WTC11 (cell line): ENCODE data around the gene DLL1.

Experiments used
- EMX1 ChIP-seq: fragments of 250-450 bp; sonication (Bioruptor Pico); IDR thresholded peaks from 2 replicates; pipeline ENCODE4 v1.8.0; 2021; ENCODE audit warnings: mild to moderate bottlenecking
- ETV6 ChIP-seq: sonication (generic); formaldehyde crosslinking; IDR thresholded peaks from 2 replicates; pipeline ENCODE4 v1.8.1; 2022; ENCODE audit warnings: mild to moderate bottlenecking, missing genetic modification reagents
- NFE2L1 ChIP-seq: sonication (generic); formaldehyde crosslinking; IDR thresholded peaks from 2 replicates; pipeline ENCODE4 v1.8.1; 2023; ENCODE audit warnings: missing genetic modification reagents
- RORB ChIP-seq: fragments of 250-450 bp; sonication (Bioruptor Pico); IDR thresholded peaks from 2 replicates; pipeline ENCODE4 v1.9.0; 2021; ENCODE audit warnings: mild to moderate bottlenecking
- TF ChIP-seq, protein P1 (sequence below): fragments of 200-600 bp; IDR thresholded peaks from 2 replicates; pipeline ENCODE4 v1.8.0; 2022; ENCODE audit warnings: antibody characterized with exemption
- TF ChIP-seq, protein P2 (sequence below): sonication (generic); formaldehyde crosslinking; IDR thresholded peaks from 2 replicates; pipeline ENCODE4 v1.8.1; 2022; ENCODE audit warnings: mild to moderate bottlenecking, moderate library complexity, missing genetic modification reagents
- TF ChIP-seq, protein P3 (sequence below): sonication (generic); formaldehyde crosslinking; IDR thresholded peaks from 2 replicates; pipeline ENCODE4 v1.8.1; 2022; ENCODE audit warnings: low read depth, missing genetic modification reagents, borderline replicate concordance
- TF ChIP-seq, protein P4 (sequence below): sonication (generic); formaldehyde crosslinking; IDR thresholded peaks from 2 replicates; pipeline ENCODE4 v1.8.0; 2022; ENCODE audit warnings: mild to moderate bottlenecking, missing genetic modification reagents

DNA sequence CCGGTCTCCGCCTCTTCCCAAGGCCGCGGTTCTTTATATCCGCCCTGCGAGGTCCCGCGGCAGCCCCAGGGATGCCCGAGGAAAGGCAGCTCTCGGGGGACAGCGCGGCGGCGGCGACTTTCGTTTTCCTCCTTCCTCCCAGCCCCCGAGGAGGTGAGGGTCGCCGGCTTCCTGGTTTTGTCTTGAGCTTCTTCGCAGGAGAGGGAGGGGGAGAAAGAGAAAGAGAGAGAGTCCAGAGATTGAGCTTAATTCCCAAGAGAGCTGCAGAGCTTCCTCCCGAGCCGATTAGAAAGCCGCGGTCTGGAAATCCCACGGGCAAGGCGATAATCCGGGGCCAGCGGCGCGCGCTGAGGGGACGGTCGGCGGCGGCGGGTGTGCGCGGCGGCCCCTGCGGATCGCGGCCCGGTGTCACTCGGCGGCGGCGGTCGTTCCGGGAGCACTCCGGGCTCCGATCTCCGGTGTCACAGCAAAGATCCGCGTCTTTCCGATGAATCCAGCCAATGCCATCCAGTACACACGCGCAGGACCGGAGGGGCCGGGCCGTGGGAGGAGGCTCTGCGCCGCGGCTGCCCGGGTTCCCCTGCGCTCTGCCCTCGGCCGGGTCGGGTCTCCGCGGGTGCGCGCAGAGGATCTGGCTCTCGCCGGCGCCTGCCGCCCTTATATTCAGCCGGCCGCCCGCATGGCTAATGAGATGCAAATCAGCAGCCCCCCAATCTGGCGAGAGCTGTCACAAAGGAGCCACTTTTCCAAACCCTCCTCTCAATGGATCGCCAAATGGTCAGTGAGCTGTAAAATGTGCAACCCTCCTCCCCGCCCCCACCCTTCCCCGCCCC is at the start of gene DLL1:
- TF ChIP-seq, protein P1, sequence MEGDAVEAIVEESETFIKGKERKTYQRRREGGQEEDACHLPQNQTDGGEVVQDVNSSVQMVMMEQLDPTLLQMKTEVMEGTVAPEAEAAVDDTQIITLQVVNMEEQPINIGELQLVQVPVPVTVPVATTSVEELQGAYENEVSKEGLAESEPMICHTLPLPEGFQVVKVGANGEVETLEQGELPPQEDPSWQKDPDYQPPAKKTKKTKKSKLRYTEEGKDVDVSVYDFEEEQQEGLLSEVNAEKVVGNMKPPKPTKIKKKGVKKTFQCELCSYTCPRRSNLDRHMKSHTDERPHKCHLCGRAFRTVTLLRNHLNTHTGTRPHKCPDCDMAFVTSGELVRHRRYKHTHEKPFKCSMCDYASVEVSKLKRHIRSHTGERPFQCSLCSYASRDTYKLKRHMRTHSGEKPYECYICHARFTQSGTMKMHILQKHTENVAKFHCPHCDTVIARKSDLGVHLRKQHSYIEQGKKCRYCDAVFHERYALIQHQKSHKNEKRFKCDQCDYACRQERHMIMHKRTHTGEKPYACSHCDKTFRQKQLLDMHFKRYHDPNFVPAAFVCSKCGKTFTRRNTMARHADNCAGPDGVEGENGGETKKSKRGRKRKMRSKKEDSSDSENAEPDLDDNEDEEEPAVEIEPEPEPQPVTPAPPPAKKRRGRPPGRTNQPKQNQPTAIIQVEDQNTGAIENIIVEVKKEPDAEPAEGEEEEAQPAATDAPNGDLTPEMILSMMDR: no peak
- TF ChIP-seq NFE2L1 (CRISPR knock-in tag): no peak
- TF ChIP-seq, protein P2, sequence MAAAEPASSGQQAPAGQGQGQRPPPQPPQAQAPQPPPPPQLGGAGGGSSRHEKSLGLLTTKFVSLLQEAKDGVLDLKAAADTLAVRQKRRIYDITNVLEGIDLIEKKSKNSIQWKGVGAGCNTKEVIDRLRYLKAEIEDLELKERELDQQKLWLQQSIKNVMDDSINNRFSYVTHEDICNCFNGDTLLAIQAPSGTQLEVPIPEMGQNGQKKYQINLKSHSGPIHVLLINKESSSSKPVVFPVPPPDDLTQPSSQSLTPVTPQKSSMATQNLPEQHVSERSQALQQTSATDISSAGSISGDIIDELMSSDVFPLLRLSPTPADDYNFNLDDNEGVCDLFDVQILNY (CRISPR knock-in tag): no peak
- no peak for TF ChIP-seq EMX1 (CRISPR knock-in tag)
- TF ChIP-seq, protein P3, sequence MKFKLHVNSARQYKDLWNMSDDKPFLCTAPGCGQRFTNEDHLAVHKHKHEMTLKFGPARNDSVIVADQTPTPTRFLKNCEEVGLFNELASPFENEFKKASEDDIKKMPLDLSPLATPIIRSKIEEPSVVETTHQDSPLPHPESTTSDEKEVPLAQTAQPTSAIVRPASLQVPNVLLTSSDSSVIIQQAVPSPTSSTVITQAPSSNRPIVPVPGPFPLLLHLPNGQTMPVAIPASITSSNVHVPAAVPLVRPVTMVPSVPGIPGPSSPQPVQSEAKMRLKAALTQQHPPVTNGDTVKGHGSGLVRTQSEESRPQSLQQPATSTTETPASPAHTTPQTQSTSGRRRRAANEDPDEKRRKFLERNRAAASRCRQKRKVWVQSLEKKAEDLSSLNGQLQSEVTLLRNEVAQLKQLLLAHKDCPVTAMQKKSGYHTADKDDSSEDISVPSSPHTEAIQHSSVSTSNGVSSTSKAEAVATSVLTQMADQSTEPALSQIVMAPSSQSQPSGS (CRISPR knock-in tag): no peak
- TF ChIP-seq ETV6 (CRISPR knock-in tag): no peak
- TF ChIP-seq RORB: no peak
- TF ChIP-seq, protein P4, sequence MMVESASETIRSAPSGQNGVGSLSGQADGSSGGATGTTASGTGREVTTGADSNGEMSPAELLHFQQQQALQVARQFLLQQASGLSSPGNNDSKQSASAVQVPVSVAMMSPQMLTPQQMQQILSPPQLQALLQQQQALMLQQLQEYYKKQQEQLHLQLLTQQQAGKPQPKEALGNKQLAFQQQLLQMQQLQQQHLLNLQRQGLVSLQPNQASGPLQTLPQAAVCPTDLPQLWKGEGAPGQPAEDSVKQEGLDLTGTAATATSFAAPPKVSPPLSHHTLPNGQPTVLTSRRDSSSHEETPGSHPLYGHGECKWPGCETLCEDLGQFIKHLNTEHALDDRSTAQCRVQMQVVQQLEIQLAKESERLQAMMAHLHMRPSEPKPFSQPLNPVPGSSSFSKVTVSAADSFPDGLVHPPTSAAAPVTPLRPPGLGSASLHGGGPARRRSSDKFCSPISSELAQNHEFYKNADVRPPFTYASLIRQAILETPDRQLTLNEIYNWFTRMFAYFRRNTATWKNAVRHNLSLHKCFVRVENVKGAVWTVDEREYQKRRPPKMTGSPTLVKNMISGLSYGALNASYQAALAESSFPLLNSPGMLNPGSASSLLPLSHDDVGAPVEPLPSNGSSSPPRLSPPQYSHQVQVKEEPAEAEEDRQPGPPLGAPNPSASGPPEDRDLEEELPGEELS (CRISPR knock-in tag): no peak
